ENCODE measurements around the gene DLG4. TPM values are rescaled to one million over a fixed set of nuclear protein-coding genes. Genes with fewer than 3 reads are reported as not detected.
"Not testable (repeated sequence)": the region's sequence is repeated elsewhere in the genome, so short reads cannot be mapped to it uniquely, and the experiment has no call there.

The DLG4 gene
- total RNA-seq, 1 experiment from 2014 or later, result 2.0 TPM

DNA sequence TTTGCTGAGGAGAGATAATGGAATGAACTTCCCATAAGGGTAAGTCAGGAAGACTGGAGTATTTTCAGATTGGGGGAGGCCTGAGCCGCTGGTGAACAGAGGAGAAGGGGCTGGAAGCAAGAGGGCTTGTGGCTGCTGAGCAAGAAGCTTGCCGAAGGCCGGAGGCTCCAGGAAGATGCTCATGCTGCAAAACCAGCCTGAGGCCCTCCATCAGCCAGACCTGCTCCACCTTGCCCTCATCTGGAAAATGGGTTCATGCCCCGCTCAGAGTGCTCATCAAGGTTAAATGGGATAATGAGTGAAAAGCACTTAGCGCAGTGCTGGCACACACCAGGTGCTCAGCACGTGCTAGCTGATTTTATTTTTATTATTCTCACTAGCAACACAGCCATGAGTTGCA, 35.0 kb downstream of the DLG4 start:
- no peaks in the 10 kb centered on the region for H3K36me3 Mint-ChIP-seq (ENCODE audit: insufficient read depth, unreplicated experiment)
- peaks cover 12% of the 10 kb centered on the region for H3K27me3 Mint-ChIP-seq (ENCODE audit: unreplicated experiment)
- H3K9me3 Mint-ChIP-seq (ENCODE audit: low read depth, unreplicated experiment), result no peaks in the 10 kb centered on the region
- H3K27ac Mint-ChIP-seq (ENCODE audit: unreplicated experiment), result no peak overlapping the region
- DNase-seq, result no peak
- CTCF ChIA-PET, result interaction anchor here (0.6 to 1.1 kb wide), 4 partner anchors 14 to 185 kb away, joined by 3 to 7 read pairs (median 3); no protein-coding TSS in a partner anchor
- BruUV-seq (replicated peaks), result no TSS peak
- no peak overlapping the region for H3K4me3 Mint-ChIP-seq (ENCODE audit: low read depth, unreplicated experiment)
- TF ChIP-seq, protein P1, sequence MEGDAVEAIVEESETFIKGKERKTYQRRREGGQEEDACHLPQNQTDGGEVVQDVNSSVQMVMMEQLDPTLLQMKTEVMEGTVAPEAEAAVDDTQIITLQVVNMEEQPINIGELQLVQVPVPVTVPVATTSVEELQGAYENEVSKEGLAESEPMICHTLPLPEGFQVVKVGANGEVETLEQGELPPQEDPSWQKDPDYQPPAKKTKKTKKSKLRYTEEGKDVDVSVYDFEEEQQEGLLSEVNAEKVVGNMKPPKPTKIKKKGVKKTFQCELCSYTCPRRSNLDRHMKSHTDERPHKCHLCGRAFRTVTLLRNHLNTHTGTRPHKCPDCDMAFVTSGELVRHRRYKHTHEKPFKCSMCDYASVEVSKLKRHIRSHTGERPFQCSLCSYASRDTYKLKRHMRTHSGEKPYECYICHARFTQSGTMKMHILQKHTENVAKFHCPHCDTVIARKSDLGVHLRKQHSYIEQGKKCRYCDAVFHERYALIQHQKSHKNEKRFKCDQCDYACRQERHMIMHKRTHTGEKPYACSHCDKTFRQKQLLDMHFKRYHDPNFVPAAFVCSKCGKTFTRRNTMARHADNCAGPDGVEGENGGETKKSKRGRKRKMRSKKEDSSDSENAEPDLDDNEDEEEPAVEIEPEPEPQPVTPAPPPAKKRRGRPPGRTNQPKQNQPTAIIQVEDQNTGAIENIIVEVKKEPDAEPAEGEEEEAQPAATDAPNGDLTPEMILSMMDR (IDR thresholded peaks at IDR 0.05; ENCODE audit: unreplicated experiment), result no peak
- intact Hi-C loops (cut with micrococcal nuclease; ENCODE audit: unreplicated experiment), result no loop called here
- peaks cover 18% of the 10 kb centered on the region for H3K4me1 Mint-ChIP-seq (ENCODE audit: low read depth, unreplicated experiment)

DNA sequence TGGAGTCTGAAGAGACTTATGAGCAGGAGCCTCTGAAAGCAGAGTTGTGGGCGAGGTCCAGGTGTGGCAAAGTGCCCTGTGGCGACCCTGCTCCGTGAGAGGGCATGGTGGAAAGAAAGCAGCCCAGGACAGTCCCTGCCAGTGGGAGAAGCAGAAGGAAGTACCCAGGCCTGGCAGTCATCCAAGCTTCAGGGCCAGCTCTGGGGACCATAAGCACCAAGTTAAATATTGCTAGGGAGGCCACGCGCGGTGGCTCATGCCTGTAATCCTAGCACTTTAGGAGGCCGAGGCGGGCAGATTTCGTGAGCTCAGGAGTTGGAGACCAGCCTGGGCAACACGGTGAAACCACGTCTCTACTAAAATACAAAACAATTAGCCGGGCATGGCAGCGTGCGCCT, 35.5 kb downstream of the DLG4 start:
- H3K9me3 Mint-ChIP-seq (ENCODE audit: low read depth, unreplicated experiment), result no peaks in the 10 kb centered on the region
- intact Hi-C loops (cut with micrococcal nuclease; ENCODE audit: unreplicated experiment), result no loop called here
- no TSS peak for BruUV-seq (replicated peaks)
- H3K4me1 Mint-ChIP-seq (ENCODE audit: low read depth, unreplicated experiment), result peaks cover 18% of the 10 kb centered on the region
- TF ChIP-seq, protein P1 (IDR thresholded peaks at IDR 0.05; ENCODE audit: unreplicated experiment), result no peak
- H3K4me3 Mint-ChIP-seq (ENCODE audit: low read depth, unreplicated experiment), result peak overlapping the region; percentile 26
- H3K27ac Mint-ChIP-seq (ENCODE audit: unreplicated experiment), result peak overlapping the region; percentile 52
- CTCF ChIA-PET, result interaction anchor here (0.6 to 1.1 kb wide), 2 partner anchors 15 to 138 kb away, joined by 3 read pairs; no protein-coding TSS in a partner anchor
- H3K27me3 Mint-ChIP-seq (ENCODE audit: unreplicated experiment), result peaks cover 12% of the 10 kb centered on the region
- no peaks in the 10 kb centered on the region for H3K36me3 Mint-ChIP-seq (ENCODE audit: insufficient read depth, unreplicated experiment)
- DNase-seq, result peak; percentile 78

DNA sequence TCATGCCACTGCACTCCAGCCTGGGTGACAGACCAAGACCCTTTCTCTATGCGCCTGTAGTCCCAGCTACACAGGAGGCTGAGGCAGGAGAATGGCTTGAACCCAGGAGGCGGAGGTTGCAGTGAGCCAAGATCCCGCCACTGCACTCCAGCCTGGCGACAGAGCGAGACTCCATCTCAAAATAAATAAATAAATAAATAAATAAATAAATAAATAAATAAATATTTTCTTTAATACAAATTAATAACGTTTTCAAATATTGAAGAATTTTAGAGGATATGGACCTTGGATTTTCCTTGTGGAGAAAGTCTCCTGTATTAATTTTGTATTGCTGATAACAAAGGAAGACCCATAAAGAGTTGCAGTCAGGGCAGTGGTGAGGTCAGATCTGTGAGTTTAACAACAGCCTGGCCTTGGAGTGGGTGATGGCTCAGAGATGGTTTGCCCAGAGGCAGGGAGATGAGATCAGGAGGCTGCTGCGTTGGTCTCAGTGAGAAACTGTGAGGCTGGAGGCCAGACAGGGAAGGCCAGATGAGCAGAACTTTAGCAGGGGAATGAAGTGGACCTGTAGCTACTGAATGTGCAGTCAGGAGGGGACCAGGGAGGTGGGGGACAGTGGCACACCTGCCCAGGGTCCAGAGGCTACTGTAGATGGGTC, 36.1 kb downstream of the DLG4 start:
- Mint-ChIP-seq H3K36me3 (ENCODE audit: insufficient read depth, unreplicated experiment) (no peaks in the 10 kb centered on the region), H3K27ac (ENCODE audit: unreplicated experiment) (peak overlapping the region; percentile 52), H3K4me3 (ENCODE audit: low read depth, unreplicated experiment) (peak overlapping the region; percentile 26), H3K9me3 (ENCODE audit: low read depth, unreplicated experiment) (no peaks in the 10 kb centered on the region), H3K27me3 (ENCODE audit: unreplicated experiment) (peaks cover 12% of the 10 kb centered on the region), H3K4me1 (ENCODE audit: low read depth, unreplicated experiment) (peaks cover 18% of the 10 kb centered on the region)
- no peak for DNase-seq
- no TSS peak for BruUV-seq (replicated peaks)
- intact Hi-C loops (cut with micrococcal nuclease; ENCODE audit: unreplicated experiment), result no loop called here
- CTCF ChIA-PET, result interaction anchor here (1.1 kb wide), 1 partner anchor 138 kb away, joined by 3 read pairs; no protein-coding TSS in a partner anchor
- TF ChIP-seq, protein P1 (IDR thresholded peaks at IDR 0.05; ENCODE audit: unreplicated experiment), result no peak

DNA sequence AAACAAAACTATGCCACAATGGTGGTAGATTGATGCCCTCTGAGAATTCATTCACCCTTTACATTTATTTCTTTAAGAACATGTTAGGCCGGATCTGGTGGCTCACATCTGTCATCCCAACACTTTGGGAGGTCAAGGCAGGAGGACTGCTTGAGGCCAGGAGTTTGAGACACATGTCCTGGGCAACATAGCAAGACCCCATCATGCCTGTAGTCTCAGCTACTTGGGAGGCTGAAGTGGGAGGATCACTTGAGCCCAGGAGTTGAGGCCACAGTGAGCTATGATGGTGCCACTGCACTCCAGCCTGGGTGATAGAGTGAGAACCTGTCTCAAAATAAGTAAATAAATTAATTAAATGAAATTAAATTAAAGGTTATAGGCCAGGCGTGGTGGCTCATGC, 37.5 kb downstream of the DLG4 start:
- H3K9me3 Mint-ChIP-seq (ENCODE audit: low read depth, unreplicated experiment); H3K36me3 Mint-ChIP-seq (ENCODE audit: insufficient read depth, unreplicated experiment); H3K27ac Mint-ChIP-seq (ENCODE audit: unreplicated experiment); H3K4me3 Mint-ChIP-seq (ENCODE audit: low read depth, unreplicated experiment); intact Hi-C loops (cut with micrococcal nuclease; ENCODE audit: unreplicated experiment); BruUV-seq (replicated peaks); DNase-seq; CTCF ChIA-PET: not testable (repeated sequence)
- Mint-ChIP-seq H3K4me1 (ENCODE audit: low read depth, unreplicated experiment) (peaks cover 18% of the 10 kb centered on the region), H3K27me3 (ENCODE audit: unreplicated experiment) (peaks cover 12% of the 10 kb centered on the region)

Data from Calu3 (cell line).